CD4-positive, alpha-beta memory T cell (primary cell): ENCODE data around the gene ARID1B. TPM values are rescaled to one million over a fixed set of nuclear protein-coding genes. Genes with fewer than 3 reads are reported as not detected.
A peak's percentile ranks its signal among the peaks of the same experiment; 100 is the strongest.

Experiments
- CTCF ChIA-PET: fragments of 350-600 bp; sonication (Branson Sonifier 250); formaldehyde crosslinking; loops from one replicate; lab custom pipeline; 2021; ENCODE audit warnings: inconsistent platforms; ENCODE audit not compliant: partially characterized antibody; lab: Charles Lee
- POLR2A ChIA-PET: fragments of 350-600 bp; sonication (Branson Sonifier 250); formaldehyde crosslinking; loops from one replicate; lab custom pipeline; 2021; ENCODE audit not compliant: partially characterized antibody; lab: Charles Lee
- DNase-seq, 5 donors: peaks; one replicate each; pipeline versions ENCODE4 v3.0.0 to v3.0.0-alpha.2; 2020 to 2022; ENCODE audit warnings: mixed read lengths in 1 of 5
- H3K27ac ChIP-seq: one replicate; pipeline ENCODE4 v1.7.0; 2013; ENCODE audit warnings: low read depth, low read length
- H3K27me3 ChIP-seq: 2 replicates; pipeline ENCODE4 v1.7.0; 2013; ENCODE audit warnings: mild to moderate bottlenecking, low read length, moderate library complexity; ENCODE audit not compliant: insufficient read depth
- H3K36me3 ChIP-seq: 2 replicates; pipeline ENCODE4 v1.7.0; 2013; ENCODE audit warnings: mild to moderate bottlenecking, low read length, moderate library complexity; ENCODE audit not compliant: insufficient read depth
- H3K4me1 ChIP-seq: 2 replicates; pipeline ENCODE4 v1.7.0; 2013; ENCODE audit warnings: mild to moderate bottlenecking, low read length, moderate library complexity; ENCODE audit not compliant: insufficient read depth
- H3K4me3 ChIP-seq, 2 donors: one replicate each; pipeline ENCODE4 v1.7.0; 2013; ENCODE audit warnings: low read length in 2 of 2, mild to moderate bottlenecking in 1 of 2
- H3K9me3 ChIP-seq, 2 donors: one replicate each; pipeline ENCODE4 v1.7.0; 2013; ENCODE audit warnings: low read length in 2 of 2, control low read depth in 1 of 2; ENCODE audit not compliant: control insufficient read depth in 1 of 2
- H3K27ac Mint-ChIP-seq, 7 donors: one replicate each; pipeline ENCODE4 v1.8.0; 2020 to 2021; ENCODE audit warnings: mixed read lengths in 7 of 7, mild to moderate bottlenecking in 6 of 7, inconsistent platforms in 3 of 7, moderate library complexity in 3 of 7
- H3K27me3 Mint-ChIP-seq, 2 donors: one replicate each; pipeline ENCODE4 v1.8.0; 2020 to 2021; ENCODE audit warnings: mixed read lengths in 2 of 2
- H3K36me3 Mint-ChIP-seq, 2 donors: one replicate each; pipeline ENCODE4 v1.8.0; 2020 to 2021; ENCODE audit warnings: mixed read lengths in 2 of 2, inconsistent platforms in 1 of 2, mild to moderate bottlenecking in 1 of 2
- H3K4me1 Mint-ChIP-seq, 4 donors: one replicate each; pipeline ENCODE4 v1.8.0; 2020 to 2021; ENCODE audit warnings: mixed read lengths in 4 of 4, mild to moderate bottlenecking in 1 of 4
- H3K4me3 Mint-ChIP-seq, 8 donors: one replicate each; pipeline ENCODE4 v1.8.0; 2020 to 2021; ENCODE audit warnings: mixed read lengths in 8 of 8, mild to moderate bottlenecking in 7 of 8, moderate library complexity in 6 of 8, inconsistent platforms in 3 of 8
- H3K9me3 Mint-ChIP-seq, 8 donors: one replicate each; pipeline ENCODE4 v1.8.0; 2020 to 2021; ENCODE audit warnings: mixed read lengths in 8 of 8, mild to moderate bottlenecking in 5 of 8, inconsistent platforms in 3 of 8, moderate library complexity in 1 of 8
- intact Hi-C: fragments of 100-400 bp; cut with micrococcal nuclease; formaldehyde crosslinking; loops from one replicate; pipeline ENCODE4 v1.15.1; 2023
- polyA plus RNA-seq, 2 donors: library from polyadenylated mRNA; unstranded; fragments of 300-500 nt; fragmentation: Illumina TruSeq; gene quantifications; one replicate each; pipeline ENCODE4 v1.2.3, GENCODE V29; 2021
- total RNA-seq, 2 experiments: library from RNA; stranded (reverse); gene quantifications; one replicate each; pipeline ENCODE4 v1.2.3, GENCODE V29; 2021

The ARID1B gene
- total and polyA plus RNA-seq, 4 experiments from 2014 or later: 5.4 to 131 (median 72.4) TPM

- peak overlapping the region in 1 of 8 donors; percentile 5 for H3K4me3 Mint-ChIP-seq
- ChIA-PET CTCF (no interaction called here), POLR2A (no interaction called here)
- Histone ChIP-seq H3K4me3 (no peak overlapping the region), H3K27me3 (no peaks in the 10 kb centered on the region), H3K9me3 (no peaks in the 10 kb centered on the region), H3K4me1 (peaks cover 27% of the 10 kb centered on the region), H3K36me3 (no peaks in the 10 kb centered on the region), H3K27ac (no peak overlapping the region)
- H3K27ac Mint-ChIP-seq: peak overlapping the region in 2 of 7 donors; percentile 46 to 74
- H3K27me3 Mint-ChIP-seq: no peaks in the 10 kb centered on the region
- intact Hi-C loops: no loop called here
- H3K36me3 Mint-ChIP-seq: peaks cover 8 to 12% of the 10 kb centered on the region in 2 donors
- H3K9me3 Mint-ChIP-seq: peaks cover 0 to 3% (median 0%) of the 10 kb centered on the region in 8 donors
- DNase-seq: no peak
- H3K4me1 Mint-ChIP-seq: peaks cover 49 to 85% (median 64%) of the 10 kb centered on the region in 4 donors
These were observed 151.8 kb downstream of the ARID1B start for GRCh38 chr6:156928972-156929371.

GRCh38 chr6:156931283-156931682, 154.1 kb downstream of the ARID1B start:
- POLR2A ChIA-PET: no interaction called here
- no peak for DNase-seq
- Histone ChIP-seq H3K4me1 (peaks cover 11% of the 10 kb centered on the region), H3K27me3 (no peaks in the 10 kb centered on the region), H3K4me3 (no peak overlapping the region), H3K9me3 (no peaks in the 10 kb centered on the region), H3K36me3 (no peaks in the 10 kb centered on the region), H3K27ac (no peak overlapping the region)
- CTCF ChIA-PET: no interaction called here
- no peak overlapping the region for H3K4me3 Mint-ChIP-seq
- peaks cover 42 to 79% (median 59%) of the 10 kb centered on the region in 4 donors for H3K4me1 Mint-ChIP-seq
- peaks cover 0 to 3% (median 0%) of the 10 kb centered on the region in 8 donors for H3K9me3 Mint-ChIP-seq
- H3K36me3 Mint-ChIP-seq: peaks cover 16 to 20% of the 10 kb centered on the region in 2 donors
- H3K27me3 Mint-ChIP-seq: no peaks in the 10 kb centered on the region
- no peak overlapping the region for H3K27ac Mint-ChIP-seq
- intact Hi-C loops: no loop called here

GRCh38 chr6:156933201-156934068, 156.3 kb downstream of the ARID1B start:
- H3K36me3 Mint-ChIP-seq: peaks cover 14 to 16% of the 10 kb centered on the region in 2 donors
- H3K9me3 Mint-ChIP-seq: peaks cover 0 to 5% (median 0%) of the 10 kb centered on the region in 8 donors
- ChIA-PET CTCF (interaction anchor here (1.6 kb wide), 1 partner anchor 56 kb away, joined by 4 read pairs; no protein-coding TSS in a partner anchor), POLR2A (no interaction called here)
- H3K27ac Mint-ChIP-seq: peak overlapping the region in 3 of 7 donors; percentile 29 to 60 (median 58)
- H3K4me1 Mint-ChIP-seq: peaks cover 50 to 78% (median 64%) of the 10 kb centered on the region in 4 donors
- no peaks in the 10 kb centered on the region for H3K36me3 ChIP-seq
- H3K27me3 ChIP-seq: no peaks in the 10 kb centered on the region
- no peak overlapping the region for H3K27ac ChIP-seq
- intact Hi-C loops: no loop called here
- H3K4me3 Mint-ChIP-seq: peak overlapping the region in 1 of 8 donors; percentile 7
- H3K4me1 ChIP-seq: peaks cover 14% of the 10 kb centered on the region
- H3K9me3 ChIP-seq: no peaks in the 10 kb centered on the region
- no peaks in the 10 kb centered on the region for H3K27me3 Mint-ChIP-seq
- no peak overlapping the region for H3K4me3 ChIP-seq
- no peak for DNase-seq

GRCh38 chr6:156934069-156934460, 156.9 kb downstream of the ARID1B start:
- intact Hi-C loops: no loop called here
- Mint-ChIP-seq H3K9me3 (peaks cover 0 to 5% (median 0%) of the 10 kb centered on the region in 8 donors), H3K27ac (peak overlapping the region in 3 of 7 donors; percentile 8 to 19 (median 11)), H3K4me1 (peaks cover 53 to 81% (median 67%) of the 10 kb centered on the region in 4 donors), H3K36me3 (peaks cover 13 to 14% of the 10 kb centered on the region in 2 donors), H3K27me3 (no peaks in the 10 kb centered on the region), H3K4me3 (no peak overlapping the region)
- CTCF ChIA-PET: interaction anchor here (1.6 to 2.2 kb wide), 2 partner anchors 8 to 57 kb away, joined by 4 to 6 read pairs; no protein-coding TSS in a partner anchor
- Histone ChIP-seq H3K27me3 (no peaks in the 10 kb centered on the region), H3K9me3 (no peaks in the 10 kb centered on the region), H3K36me3 (no peaks in the 10 kb centered on the region), H3K4me1 (peaks cover 18% of the 10 kb centered on the region), H3K4me3 (no peak overlapping the region), H3K27ac (no peak overlapping the region)
- POLR2A ChIA-PET: no interaction called here
- no peak for DNase-seq

- Mint-ChIP-seq H3K27me3 (no peaks in the 10 kb centered on the region), H3K27ac (no peak overlapping the region), H3K9me3 (peaks cover 0 to 2% (median 0%) of the 10 kb centered on the region in 8 donors), H3K4me1 (peaks cover 47 to 74% (median 60%) of the 10 kb centered on the region in 4 donors), H3K4me3 (no peak overlapping the region), H3K36me3 (peaks cover 10 to 12% of the 10 kb centered on the region in 2 donors)
- Histone ChIP-seq H3K9me3 (no peaks in the 10 kb centered on the region), H3K4me1 (peaks cover 16% of the 10 kb centered on the region), H3K27ac (no peak overlapping the region), H3K27me3 (no peaks in the 10 kb centered on the region), H3K36me3 (no peaks in the 10 kb centered on the region), H3K4me3 (no peak overlapping the region)
- intact Hi-C loops: no loop called here
- CTCF ChIA-PET: interaction anchor here (1.0 to 2.2 kb wide), 3 partner anchors 9 to 249 kb away, joined by 4 to 6 read pairs (median 4); no protein-coding TSS in a partner anchor
- DNase-seq: no peak
- POLR2A ChIA-PET: interaction anchor here (1.2 kb wide), 1 partner anchor 9 kb away, joined by 4 read pairs; no protein-coding TSS in a partner anchor
These were observed 157.8 kb downstream of the ARID1B start for GRCh38 chr6:156935000-156935399.

GRCh38 chr6:156938143-156938542, 161.0 kb downstream of the ARID1B start:
- Mint-ChIP-seq H3K27ac (peak overlapping the region in 2 of 7 donors; percentile 11 to 34), H3K4me3 (no peak overlapping the region), H3K4me1 (peaks cover 46 to 79% (median 63%) of the 10 kb centered on the region in 4 donors), H3K27me3 (no peaks in the 10 kb centered on the region), H3K9me3 (peaks cover 0 to 2% (median 0%) of the 10 kb centered on the region in 8 donors), H3K36me3 (peaks cover 7% of the 10 kb centered on the region in 2 donors)
- Histone ChIP-seq H3K4me3 (no peak overlapping the region), H3K4me1 (peaks cover 22% of the 10 kb centered on the region), H3K27me3 (no peaks in the 10 kb centered on the region), H3K9me3 (no peaks in the 10 kb centered on the region), H3K36me3 (no peaks in the 10 kb centered on the region), H3K27ac (no peak overlapping the region)
- POLR2A ChIA-PET: no interaction called here
- no peak for DNase-seq
- intact Hi-C loops: no loop called here
- CTCF ChIA-PET: interaction anchor here (1.3 kb wide), 1 partner anchor 15 kb away, joined by 3 read pairs; no protein-coding TSS in a partner anchor

- peaks cover 0 to 2% (median 0%) of the 10 kb centered on the region in 8 donors for H3K9me3 Mint-ChIP-seq
- intact Hi-C loops: loop anchor here (5.0 to 10.0 kb wide), 2 partner anchors 155 to 253 kb away; no protein-coding TSS in a partner anchor
- H3K27ac Mint-ChIP-seq: peak overlapping the region in 1 of 7 donors; percentile 54
- no peaks in the 10 kb centered on the region for H3K9me3 ChIP-seq
- ChIA-PET POLR2A (no interaction called here), CTCF (interaction anchor here (1.3 kb wide), 2 partner anchors 9 to 13 kb away, joined by 3 read pairs; no protein-coding TSS in a partner anchor)
- H3K27me3 ChIP-seq: no peaks in the 10 kb centered on the region
- no peak overlapping the region for H3K27ac ChIP-seq
- H3K4me1 Mint-ChIP-seq: peaks cover 48 to 72% (median 60%) of the 10 kb centered on the region in 4 donors
- H3K4me1 ChIP-seq: peaks cover 22% of the 10 kb centered on the region
- DNase-seq: no peak
- H3K4me3 Mint-ChIP-seq: no peak overlapping the region
- H3K36me3 Mint-ChIP-seq: peaks cover 6% of the 10 kb centered on the region in 2 donors
- H3K4me3 ChIP-seq: no peak overlapping the region
- H3K36me3 ChIP-seq: no peaks in the 10 kb centered on the region
- no peaks in the 10 kb centered on the region for H3K27me3 Mint-ChIP-seq
These were observed 163.0 kb downstream of the ARID1B start for GRCh38 chr6:156940221-156940620.
